OCI-LY3 (cell line): ENCODE measurements around the gene SMARCA4.

Source experiments
- H2AFZ ChIP-seq: fragments of 200-600, 300-600 bp; shearing (Covaris generic); 2 replicates; pipeline ENCODE4 v1.6.0; 2014; ENCODE audit warnings: antibody characterized with exemption, low read depth, low read length
- H3K27ac ChIP-seq: fragments of 200-600, 300-600 bp; sonication (generic); 2 replicates; pipeline ENCODE4 v1.5.1; 2014; ENCODE audit warnings: mild to moderate bottlenecking, low read length, moderate library complexity, mixed read lengths
- H3K27me3 ChIP-seq: fragments of 200-600, 300-600 bp; sonication (generic); 2 replicates; pipeline ENCODE4 v1.6.1; 2014; ENCODE audit warnings: low read depth, low read length, mixed read lengths
- H3K36me3 ChIP-seq: fragments of 200-600, 300-600 bp; sonication (generic); replicated peaks from 2 replicates; pipeline ENCODE3; 2014; ENCODE audit warnings: low read depth, low read length, mixed read lengths
- H3K4me1 ChIP-seq: fragments of 300-600, 200-600 bp; sonication (generic); 2 replicates; pipeline ENCODE4 v1.6.1; 2014; ENCODE audit warnings: low read length, mixed read lengths
- H3K4me2 ChIP-seq: fragments of 200-600, 300-600 bp; sonication (generic); 2 replicates; pipeline ENCODE4 v1.6.1; 2014; ENCODE audit warnings: low read length, mixed read lengths
- H3K4me3 ChIP-seq: fragments of 300-600, 200-600 bp; sonication (generic); 2 replicates; pipeline ENCODE4 v1.5.1; 2014; ENCODE audit warnings: antibody characterized with exemption, mild to moderate bottlenecking, low read length, moderate library complexity
- H3K79me2 ChIP-seq: fragments of 300-600, 200-600 bp; shearing (Covaris generic); 2 replicates; pipeline ENCODE4 v1.6.1; 2014; ENCODE audit warnings: mild to moderate bottlenecking, low read length, mixed read lengths
- H3K9ac ChIP-seq: fragments of 300-600, 200-600 bp; shearing (Covaris generic); 2 replicates; pipeline ENCODE4 v1.6.0; 2014; ENCODE audit warnings: mild to moderate bottlenecking, low read length, moderate library complexity
- H3K9me3 ChIP-seq: fragments of 200-600, 300-600 bp; shearing (Covaris generic); 2 replicates; pipeline ENCODE4 v1.6.1; 2014; ENCODE audit warnings: low read length, mixed read lengths; ENCODE audit not compliant: insufficient read depth
- H4K20me1 ChIP-seq: fragments of 200-600, 300-600 bp; sonication (generic); 2 replicates; pipeline ENCODE4 v1.6.1; 2016; ENCODE audit warnings: low read length, mixed read lengths; ENCODE audit not compliant: insufficient read depth
- EZH2phosphoT487 ChIP-seq: fragments of 200-600 bp; shearing (Covaris generic); IDR thresholded peaks from 2 replicates; pipeline ENCODE4 v1.6.1; 2018; ENCODE audit warnings: antibody characterized with exemption, mixed run types, low read depth
- TF ChIP-seq, protein P1 (sequence below): fragments of 200-600, 300-600 bp; sonication (generic); IDR thresholded peaks from 2 replicates; pipeline ENCODE4 v1.5.1; 2014; ENCODE audit warnings: antibody characterized with exemption, low read length, low read depth

SMARCA4 gene

DNA sequence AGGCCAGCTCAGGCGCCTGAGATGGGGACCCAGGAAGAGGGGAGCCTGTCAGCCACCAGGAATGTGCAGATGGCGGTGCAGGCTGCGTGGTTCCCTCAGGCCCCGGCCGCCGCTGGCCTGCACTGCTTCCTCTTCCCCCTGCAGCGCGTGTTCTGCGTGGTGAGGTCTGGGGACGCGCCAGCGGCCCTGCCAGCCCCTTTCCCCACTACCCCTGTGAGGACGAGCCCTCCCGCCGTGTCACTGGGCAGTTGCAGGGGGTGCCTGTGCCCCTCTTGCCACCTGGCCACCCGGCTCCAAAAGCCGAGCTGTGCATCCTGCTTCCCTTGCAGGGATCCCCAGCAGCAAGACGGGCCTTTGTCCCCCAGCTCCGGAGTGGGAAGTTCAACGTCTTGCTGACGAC lies 58.4 kb downstream of the SMARCA4 start:
- H3K9ac ChIP-seq, result no peak overlapping the region
- no peaks in the 10 kb centered on the region for H3K27me3 ChIP-seq
- H4K20me1 ChIP-seq, result no peaks in the 10 kb centered on the region
- H2AFZ ChIP-seq, result no peak overlapping the region
- TF ChIP-seq, protein P1, sequence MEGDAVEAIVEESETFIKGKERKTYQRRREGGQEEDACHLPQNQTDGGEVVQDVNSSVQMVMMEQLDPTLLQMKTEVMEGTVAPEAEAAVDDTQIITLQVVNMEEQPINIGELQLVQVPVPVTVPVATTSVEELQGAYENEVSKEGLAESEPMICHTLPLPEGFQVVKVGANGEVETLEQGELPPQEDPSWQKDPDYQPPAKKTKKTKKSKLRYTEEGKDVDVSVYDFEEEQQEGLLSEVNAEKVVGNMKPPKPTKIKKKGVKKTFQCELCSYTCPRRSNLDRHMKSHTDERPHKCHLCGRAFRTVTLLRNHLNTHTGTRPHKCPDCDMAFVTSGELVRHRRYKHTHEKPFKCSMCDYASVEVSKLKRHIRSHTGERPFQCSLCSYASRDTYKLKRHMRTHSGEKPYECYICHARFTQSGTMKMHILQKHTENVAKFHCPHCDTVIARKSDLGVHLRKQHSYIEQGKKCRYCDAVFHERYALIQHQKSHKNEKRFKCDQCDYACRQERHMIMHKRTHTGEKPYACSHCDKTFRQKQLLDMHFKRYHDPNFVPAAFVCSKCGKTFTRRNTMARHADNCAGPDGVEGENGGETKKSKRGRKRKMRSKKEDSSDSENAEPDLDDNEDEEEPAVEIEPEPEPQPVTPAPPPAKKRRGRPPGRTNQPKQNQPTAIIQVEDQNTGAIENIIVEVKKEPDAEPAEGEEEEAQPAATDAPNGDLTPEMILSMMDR, result no peak
- TF ChIP-seq EZH2phosphoT487, result no peak
- H3K4me2 ChIP-seq, result no peak overlapping the region
- peaks cover 70% of the 10 kb centered on the region for H3K36me3 ChIP-seq
- H3K27ac ChIP-seq, result no peak overlapping the region
- H3K4me3 ChIP-seq, result no peak overlapping the region
- H3K9me3 ChIP-seq, result no peaks in the 10 kb centered on the region
- H3K79me2 ChIP-seq, result no peaks in the 10 kb centered on the region
- no peaks in the 10 kb centered on the region for H3K4me1 ChIP-seq

DNA sequence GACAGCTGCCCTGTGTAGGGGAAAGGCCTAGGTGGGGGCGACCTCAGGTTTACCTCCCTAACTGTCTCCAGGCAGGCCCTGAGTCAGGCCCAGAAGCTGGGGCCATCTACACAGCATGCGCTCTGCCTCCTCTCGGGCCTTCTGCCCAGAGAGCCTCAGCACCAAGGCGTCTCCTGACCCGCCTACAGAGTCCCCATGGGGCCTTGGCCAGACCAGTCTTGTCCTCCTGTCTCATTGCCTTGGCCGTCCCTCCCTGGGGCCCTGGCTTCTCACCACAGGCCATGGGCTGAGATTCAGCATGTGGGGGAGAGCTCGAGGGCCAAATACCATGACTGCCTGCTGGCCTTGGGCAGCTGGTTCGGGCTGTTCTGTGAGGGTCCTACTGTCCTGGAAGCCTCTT lies 59.0 kb downstream of the SMARCA4 start:
- Histone ChIP-seq H3K9ac (no peak overlapping the region), H3K4me2 (no peak overlapping the region), H3K79me2 (no peaks in the 10 kb centered on the region), H4K20me1 (no peaks in the 10 kb centered on the region), H3K36me3 (peaks cover 70% of the 10 kb centered on the region), H3K4me1 (no peaks in the 10 kb centered on the region), H3K4me3 (no peak overlapping the region), H2AFZ (no peak overlapping the region), H3K27me3 (no peaks in the 10 kb centered on the region), H3K9me3 (no peaks in the 10 kb centered on the region), H3K27ac (no peak overlapping the region)
- TF ChIP-seq, protein P1, result no peak
- no peak for TF ChIP-seq EZH2phosphoT487

DNA sequence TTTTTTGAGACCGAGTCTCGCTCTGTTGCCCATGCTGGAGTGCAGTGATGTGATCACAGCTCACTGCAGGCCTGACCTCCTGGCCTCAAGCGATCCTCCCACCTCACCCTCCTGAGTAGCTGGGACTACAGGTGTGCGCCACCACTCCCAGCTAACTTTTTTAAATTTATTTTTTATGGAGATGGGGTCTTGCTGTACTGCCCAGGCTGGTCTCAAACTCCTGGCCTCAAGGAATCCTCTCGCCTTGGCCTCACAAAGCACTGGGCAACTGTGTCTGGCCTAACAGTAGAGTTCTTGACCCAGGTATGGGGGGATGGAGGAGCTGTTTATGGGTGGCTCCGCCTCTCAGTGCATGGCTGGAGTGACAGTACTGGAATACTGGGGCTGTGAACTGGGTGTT lies 59.6 kb downstream of the SMARCA4 start:
- Histone ChIP-seq H3K36me3 (peaks cover 69% of the 10 kb centered on the region), H3K4me3 (no peak overlapping the region), H3K4me1 (no peaks in the 10 kb centered on the region), H3K9me3 (no peaks in the 10 kb centered on the region), H3K4me2 (no peak overlapping the region), H3K27ac (no peak overlapping the region), H3K79me2 (no peaks in the 10 kb centered on the region), H4K20me1 (no peaks in the 10 kb centered on the region), H2AFZ (no peak overlapping the region), H3K9ac (no peak overlapping the region), H3K27me3 (no peaks in the 10 kb centered on the region)
- no peak for TF ChIP-seq EZH2phosphoT487
- TF ChIP-seq, protein P1, result no peak

DNA sequence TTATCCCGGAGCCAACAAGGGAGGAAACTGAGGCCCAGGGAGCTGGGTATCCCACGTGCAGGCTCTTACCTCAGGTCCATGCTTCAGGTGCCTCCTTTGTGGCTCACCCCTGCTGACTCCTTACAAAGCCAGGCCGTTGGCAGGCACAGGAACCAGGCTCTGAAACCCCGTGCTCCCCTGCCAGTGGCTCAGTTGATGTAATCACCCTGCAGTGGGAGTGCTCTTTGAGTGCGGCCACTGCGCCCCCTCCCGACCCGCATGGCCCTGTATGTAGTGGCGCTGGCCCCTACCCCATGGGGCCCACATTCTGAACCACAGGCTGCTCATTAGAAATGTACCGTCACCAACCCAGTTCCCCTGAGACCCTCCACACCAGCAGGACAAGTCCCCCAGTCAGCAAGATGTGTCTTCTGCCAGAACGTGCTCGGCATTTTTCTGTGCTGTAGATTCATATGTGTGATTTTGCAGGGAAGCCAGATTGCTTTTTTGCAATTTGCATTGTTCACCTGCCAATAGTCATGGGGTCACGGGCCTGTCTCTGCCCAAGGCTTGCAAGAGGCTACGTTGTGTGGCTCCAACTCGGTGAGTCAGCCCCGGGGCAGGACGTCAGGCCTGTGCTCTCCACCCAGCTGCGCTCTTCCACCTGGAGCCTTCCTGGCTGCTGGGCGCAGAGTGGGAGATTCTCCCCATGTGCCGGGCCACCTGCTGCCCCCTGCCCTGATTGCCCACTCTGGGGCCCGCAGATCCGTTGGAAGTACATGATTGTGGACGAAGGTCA lies 60.3 kb downstream of the SMARCA4 start:
- Histone ChIP-seq H3K4me1 (no peaks in the 10 kb centered on the region), H3K36me3 (peaks cover 72% of the 10 kb centered on the region), H4K20me1 (peaks cover 5% of the 10 kb centered on the region; the same call in 1 of the 2 replicates), H3K9me3 (no peaks in the 10 kb centered on the region), H3K27ac (no peak overlapping the region), H3K27me3 (no peaks in the 10 kb centered on the region), H3K4me2 (no peak overlapping the region), H2AFZ (no peak overlapping the region), H3K79me2 (no peaks in the 10 kb centered on the region), H3K9ac (no peak overlapping the region), H3K4me3 (no peak overlapping the region)
- no peak for TF ChIP-seq EZH2phosphoT487
- TF ChIP-seq, protein P1, result no peak
